Stimulated activated CD4-positive, alpha-beta T cell treated with anti-CD3 and anti-CD28 coated beads, Interleukin-2, amount 100 ng/mL, for 48 hours (primary cell): Measurements from ENCODE around the gene ATP7B.

Experiments used
- DNase-seq, 2 donors: peaks; one replicate each; pipeline ENCODE4 v3.0.0-alpha.2; 2020

ATP7B gene

DNA sequence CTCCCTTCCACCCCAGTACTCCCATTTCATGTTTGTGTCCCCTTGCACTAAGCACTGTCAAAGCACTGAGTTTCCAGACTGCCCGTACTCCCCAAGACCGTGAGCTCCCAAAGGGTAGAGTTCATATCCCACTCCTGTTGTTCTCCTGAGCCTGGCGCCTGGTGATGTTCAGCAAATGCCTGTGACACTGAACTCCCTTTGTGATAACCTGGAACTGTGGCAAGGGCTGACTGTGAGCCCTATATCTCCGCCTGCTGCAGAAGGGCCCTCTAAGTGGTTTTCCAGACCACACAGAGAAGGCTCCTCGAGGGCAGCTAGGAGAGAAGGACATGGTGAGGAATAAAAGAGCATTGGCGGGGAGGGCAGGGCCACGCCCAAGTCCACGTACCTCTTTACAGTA is 67.5 kb downstream of the ATP7B start:
- no peak for DNase-seq

DNA sequence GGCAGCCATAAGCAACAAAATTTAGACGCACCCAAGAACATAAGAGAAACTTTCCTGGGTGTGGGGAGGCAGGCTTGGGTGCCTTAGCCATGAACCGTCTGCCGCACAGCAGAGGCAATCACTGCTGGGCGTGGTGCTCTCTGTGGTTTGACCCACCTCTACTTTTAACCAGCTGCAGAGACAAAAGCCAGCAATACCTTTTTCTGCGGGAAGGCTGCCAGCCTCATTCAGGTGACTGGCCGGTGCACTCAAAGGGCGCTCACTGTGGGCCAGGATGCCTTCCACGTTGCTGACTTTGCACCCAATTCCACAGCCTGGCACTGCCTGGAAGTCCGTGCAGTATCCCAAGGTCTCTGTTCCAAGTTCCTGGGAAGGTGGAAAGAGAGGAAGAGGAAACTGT is 69.1 kb downstream of the ATP7B start:
- DNase-seq = no peak

DNA sequence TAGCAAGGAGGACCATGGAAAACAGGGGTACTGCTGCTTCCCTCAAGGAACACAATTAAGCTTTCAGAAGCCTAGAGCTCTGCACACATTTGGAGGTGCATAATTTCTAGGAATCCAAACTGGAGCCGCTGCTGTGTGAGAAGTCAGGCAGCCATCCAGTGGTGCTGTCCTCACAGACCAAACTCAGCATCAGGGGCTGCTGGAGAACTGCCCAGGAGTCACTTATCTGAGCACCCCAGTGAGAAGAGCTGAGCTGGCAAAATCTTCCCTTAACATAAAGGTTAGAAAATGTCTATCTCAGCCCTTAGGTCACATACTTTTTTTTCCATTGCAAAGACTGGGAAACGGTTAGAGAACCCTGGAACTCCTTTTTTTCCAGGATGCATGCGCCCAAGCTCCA is 72.8 kb downstream of the ATP7B start:
- DNase-seq = no peak

DNA sequence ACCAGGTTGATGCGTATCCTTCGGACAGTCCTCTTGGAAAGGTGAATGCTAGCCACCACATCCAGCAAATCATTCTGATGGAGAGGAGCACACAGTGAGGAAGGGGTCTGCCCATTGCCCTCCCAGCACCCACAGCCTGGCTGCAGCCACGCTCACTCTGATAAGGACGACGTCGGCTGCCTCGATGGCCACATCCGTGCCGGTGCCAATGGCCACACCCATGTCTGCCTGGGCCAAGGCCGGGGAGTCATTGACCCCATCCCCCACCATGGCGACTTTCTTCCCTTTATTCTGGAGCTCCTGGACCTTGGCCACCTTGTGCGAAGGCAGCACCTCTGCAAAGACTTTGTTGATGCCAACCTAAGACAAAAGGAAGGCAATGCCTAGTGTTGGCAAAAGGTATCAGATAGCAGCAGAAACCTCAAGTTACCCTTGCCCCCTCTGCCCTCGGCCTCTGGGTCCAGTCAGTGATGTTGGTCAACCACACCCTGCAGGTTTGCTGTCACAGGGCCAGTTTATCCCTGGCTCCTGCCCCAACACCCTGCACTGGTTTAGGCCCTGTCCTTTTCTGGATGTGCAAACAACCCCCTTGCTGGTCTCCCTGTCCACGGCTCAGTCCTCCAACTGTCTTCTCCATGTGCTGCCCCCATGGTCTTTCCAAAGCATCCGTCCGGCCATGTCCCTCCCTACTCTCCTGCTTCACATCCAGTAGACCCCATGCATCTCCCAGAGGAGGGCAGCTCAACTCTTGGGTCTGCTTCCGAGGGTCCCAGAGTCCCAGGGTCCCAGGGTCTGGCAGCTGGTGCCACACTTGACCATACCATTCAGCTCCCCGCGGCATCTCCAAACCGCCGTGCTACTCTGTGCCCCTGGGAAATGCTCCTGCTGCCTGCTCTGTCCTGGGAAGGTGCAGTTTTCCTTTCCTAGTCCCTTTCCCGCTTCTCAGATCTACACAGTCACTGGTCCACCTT is 73.6 kb downstream of the ATP7B start:
- DNase-seq = no peak

DNA sequence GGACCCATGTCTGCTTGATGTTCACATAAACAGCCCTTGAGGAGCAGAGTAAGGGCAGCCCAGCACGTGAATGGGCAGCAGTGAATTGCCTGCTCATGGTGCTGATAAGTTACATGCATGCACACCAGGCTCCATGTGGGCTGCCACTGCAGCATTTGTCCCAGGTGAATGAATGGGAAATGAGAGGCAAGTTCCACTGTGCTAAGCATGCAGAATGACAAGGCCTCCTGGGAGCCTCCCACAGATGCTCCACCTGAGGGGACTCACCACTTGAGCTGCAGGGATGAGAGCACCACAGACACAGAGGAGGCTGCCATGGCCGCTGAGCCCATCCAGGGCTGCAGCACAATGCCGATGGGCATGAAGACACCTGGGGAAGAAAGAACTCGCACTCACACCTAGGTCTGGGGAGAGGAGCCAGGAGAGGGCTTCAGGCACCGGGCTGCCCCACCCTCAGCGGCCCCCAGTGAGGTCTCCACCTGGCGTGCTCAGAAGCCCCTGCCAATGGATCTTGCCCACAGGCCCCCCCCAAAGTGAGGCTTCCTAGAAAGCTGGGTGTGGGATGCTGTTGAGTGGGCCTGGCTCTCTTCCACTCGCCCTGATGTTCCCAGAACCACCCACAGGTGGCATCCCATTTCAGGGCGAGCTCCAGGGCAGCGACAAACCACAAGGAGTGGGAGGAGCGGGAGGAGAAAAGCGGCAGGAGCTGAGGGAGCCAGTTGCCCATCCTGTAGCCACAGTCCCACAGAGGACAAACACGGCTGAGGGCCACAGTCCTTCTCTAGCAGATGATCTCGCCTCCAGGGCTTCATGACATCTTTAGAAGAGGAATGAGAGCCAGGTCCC is 75.7 kb downstream of the ATP7B start:
- DNase-seq = no peak

DNA sequence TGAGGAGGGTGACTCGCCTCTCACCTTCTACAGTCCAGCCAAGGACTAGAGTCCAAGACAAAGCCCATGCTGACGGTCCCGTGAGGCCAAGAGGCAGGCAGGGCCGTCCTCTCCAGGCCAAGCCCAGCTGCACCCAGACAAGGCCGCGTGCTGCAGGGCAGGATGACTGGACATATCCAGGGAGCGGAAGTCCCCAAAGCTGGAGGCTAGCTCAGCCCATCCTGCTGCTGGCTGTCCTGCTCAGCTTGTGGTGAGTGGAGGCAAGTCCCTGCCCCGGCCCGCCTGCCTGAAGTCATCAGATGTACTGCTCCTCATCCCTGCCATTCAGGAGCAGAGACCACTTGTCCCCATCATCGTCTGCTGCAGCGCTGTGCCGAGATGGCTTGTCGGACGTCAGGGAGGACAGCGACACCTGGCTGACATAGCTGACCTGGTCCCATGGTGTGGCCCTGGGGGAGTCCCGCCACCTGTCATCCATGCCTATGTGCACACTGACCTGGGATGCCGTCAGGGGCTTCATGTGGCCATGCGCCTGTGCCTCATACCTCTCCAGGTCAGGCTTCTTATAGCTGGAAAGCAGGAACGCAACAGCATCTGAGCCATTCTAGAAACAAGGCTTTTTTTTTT is 76.7 kb downstream of the ATP7B start:
- DNase-seq = no peak

DNA sequence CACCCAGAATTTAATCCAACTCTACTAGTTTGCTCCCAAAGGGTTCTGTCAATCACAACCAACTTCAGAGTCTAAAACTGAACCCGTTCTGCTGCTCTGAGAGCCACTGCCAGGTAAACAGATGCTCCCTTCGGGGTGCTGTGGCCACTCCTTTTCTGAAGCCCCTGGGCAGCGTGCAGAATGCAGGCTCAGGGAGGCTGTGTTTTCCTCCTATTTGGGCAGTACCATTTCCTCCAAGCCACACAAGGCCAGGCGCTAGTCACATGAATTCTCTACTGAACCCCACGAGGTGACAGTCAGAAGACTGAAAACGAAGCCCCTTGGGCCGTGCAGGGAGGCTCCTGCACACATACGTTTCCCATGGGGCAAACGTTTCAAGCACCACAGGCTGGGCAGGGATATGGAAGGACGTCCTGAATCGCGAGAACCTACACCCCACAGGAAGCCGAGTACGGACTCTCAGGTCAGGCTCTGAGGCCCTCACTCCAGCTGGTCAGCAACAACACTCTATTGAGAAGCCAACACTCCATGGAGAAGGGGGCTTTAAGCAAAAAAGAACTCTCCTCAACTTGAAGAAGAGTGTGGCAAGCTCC is 77.7 kb downstream of the ATP7B start:
- no peak for DNase-seq

DNA sequence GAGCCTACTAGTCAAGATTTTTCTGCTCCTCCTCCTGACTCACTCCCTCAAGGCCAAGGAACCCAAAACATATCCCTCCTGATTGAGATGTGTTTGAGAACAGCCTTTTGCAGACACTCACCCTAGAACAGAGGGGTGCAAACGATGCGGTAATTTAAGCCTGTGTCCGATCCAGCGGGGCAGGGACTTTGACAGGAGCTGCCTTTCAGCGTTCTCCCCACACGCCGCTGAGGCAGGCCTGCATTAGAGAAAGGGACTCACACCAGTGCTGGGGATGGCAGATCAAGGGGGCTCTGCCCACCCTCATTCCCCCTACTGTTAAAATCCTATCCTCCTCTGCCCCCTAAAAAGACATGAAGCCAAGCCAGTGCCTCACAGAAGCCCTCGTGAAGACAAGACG is 79.0 kb downstream of the ATP7B start:
- no peak for DNase-seq

DNA sequence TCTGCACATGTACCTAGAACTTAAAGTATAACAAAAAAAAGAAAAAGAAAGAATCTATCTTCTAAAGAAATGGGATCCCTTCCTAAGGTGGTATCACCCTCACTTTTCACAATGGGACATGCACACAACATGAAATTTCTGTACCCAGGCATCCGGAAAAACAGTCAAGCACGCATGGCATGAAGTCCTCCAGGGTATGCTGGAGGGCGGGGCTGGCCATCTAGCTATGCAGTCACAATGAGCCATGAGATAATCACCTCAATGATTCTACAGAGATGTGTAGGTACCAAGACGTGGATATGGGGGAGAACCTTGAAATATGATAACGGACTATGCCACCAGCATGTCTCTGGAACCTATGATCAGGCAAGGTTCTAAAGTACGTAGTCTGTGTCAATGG is 79.6 kb downstream of the ATP7B start:
- DNase-seq = no peak

DNA sequence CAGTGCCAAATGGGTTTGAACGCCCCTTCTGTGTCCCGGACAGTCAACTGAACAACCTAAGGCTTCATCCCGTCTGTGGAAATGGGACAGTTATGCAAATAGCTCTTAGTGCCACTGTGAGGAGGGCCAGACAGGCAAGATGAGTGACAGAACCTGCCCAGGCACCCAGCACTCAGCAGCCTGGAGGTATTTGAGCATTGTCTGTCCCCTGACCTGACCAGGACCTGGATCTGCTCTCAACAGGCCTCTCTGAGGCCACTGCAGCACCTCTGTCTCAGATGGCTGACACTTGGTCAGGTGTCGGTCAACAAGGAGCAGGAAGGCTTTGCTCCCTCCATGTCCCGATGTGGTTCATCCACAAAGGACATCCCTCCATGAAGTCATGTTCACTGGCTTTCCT is 81.6 kb downstream of the ATP7B start:
- DNase-seq = no peak

DNA sequence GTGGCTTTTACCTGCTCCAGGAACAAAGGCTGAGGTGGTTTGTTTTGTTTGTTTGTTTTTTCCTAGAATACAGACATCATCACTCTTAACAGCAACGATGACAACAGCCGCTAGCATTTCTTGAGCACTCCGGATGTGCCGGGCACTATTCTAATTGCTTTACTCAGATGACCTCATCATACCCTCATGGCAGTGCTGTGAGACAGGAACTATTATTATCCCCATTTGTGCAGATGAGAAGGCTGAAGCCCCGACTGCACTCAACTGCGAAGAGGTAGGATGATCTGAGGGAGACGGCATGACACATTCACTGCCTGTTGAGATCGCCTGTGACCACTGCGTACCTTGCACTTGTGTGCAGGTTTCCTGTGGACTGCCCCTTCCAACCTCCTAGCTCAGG is 83.0 kb downstream of the ATP7B start:
- DNase-seq = no peak

DNA sequence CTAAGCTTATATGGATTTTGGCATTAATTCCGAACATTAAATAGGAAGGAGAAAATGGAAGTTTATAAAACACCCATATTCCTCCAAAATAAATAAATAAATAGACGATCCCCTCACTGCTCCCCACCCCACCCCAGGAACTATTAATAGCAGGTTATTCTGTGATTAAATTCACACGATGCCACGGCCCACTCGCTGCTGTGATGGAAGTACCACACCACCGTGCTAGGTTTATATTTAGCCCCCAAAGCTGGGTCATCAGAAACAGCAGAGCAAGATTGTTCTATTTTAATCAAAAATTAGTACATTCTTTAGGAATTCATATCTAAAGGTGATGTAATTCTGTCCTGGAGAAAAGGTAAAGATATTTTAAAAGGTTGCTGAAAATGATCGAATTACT is 84.1 kb downstream of the ATP7B start:
- no peak for DNase-seq

DNA sequence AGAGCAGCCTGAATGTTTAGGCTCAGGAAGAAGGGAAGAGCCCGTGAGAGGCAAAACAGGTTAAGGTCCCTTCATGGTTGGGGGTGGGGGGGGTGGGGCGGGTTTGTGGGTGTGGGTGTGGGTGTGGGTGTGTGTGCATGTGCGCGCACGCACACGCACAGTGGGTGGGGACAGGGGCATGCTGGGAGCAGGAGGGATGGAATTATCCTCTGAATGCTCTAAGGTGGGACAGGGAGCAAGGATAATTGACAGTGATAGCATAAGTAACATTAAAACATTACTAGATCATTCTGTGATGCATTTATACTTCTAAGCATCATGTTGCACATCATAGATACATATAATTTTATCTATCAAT is 84.7 kb downstream of the ATP7B start:
- no peak for DNase-seq

DNA sequence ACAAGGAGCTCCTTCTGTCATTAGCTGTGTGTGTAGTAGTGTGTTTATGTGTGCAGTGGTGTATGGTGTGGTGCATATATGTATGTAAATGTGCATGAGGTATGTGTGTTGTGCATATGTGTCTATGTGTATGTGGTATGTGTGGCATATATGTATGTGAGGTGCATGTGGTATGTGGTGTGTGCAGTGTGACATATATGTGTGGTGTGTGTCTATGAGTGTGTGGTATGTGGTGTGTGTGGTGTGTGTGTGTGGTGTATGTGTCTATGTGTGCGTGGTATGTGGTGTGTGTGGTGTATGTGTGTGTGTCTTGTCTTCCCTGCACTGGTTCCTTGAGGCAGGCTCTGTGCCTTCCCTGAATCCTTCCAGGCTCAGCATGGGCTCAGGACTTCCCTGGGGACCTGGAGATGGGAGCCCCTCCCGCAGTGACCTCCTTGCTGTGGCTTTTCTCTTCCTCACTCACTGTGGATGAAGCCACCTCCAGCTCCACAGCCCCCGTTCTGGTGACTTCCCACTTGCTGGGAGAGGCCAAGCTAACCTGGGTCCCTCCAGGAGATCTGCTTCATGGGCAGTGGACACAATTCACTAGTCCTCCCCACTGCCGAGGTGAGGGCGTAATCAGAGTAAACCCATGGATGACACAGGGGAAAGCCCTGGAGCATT is 85.3 kb downstream of the ATP7B start:
- no peak for DNase-seq

DNA sequence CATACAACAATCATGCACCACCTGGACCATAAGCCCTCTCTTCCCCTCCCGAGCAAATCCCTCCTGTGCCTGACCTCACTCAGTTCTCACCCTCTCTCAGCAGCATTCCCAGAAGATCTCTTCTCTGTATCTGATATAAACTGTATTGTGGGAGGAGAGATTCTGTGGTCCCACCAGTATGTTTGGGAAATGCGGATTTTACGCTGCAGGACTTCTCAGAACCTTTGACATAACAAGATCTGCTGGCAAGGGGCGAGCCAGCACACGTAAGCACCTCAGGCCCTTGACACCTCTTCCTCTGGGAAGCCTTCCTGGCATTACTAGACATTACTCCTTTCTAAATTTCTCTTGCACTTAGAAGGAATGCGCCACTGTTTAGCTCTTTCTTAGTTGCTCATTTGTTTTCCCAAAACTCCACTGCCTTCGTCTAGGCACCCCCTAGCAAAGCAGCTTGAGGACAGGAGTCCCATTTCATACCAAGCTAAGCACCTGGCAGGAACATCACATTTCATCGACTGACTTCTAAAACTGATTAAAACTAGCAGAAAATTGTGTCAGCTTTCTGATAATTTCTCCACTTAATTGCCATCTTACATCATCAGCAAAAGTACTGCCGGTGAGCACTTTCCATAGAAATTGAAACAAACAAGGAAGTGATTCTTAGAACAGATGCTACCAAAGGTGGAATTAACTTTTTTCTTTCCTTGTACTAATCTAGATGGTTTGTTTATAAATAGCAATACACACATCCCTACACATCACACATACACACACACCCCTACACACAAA is 86.3 kb downstream of the ATP7B start:
- DNase-seq = no peak

DNA sequence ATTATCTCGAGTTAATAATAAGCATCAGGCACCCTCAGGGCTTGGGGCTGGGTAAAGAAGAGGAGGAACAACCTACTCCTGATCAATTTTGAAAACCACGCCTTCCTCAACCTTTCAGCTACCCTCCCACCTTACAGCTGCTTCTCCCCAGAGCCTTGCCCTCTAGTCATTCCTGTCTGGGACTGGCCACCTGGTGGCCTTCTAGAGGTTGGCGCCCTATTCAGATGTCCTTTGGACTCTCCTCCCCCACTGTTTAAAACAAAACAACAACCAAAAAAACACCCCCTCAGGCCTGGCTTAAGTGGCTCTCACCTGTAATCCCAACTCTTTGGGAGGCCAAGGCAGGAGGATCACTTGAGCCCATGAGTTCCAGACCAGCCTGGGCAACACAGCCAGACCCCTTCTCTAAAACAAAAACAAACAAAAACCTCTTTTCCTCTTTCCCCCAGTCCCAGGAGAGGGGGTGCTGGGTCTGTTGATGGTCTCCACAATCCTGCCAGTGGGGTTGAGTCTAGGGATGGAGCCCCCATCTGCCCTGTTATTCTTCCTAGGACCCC is 87.2 kb downstream of the ATP7B start:
- no peak for DNase-seq

DNA sequence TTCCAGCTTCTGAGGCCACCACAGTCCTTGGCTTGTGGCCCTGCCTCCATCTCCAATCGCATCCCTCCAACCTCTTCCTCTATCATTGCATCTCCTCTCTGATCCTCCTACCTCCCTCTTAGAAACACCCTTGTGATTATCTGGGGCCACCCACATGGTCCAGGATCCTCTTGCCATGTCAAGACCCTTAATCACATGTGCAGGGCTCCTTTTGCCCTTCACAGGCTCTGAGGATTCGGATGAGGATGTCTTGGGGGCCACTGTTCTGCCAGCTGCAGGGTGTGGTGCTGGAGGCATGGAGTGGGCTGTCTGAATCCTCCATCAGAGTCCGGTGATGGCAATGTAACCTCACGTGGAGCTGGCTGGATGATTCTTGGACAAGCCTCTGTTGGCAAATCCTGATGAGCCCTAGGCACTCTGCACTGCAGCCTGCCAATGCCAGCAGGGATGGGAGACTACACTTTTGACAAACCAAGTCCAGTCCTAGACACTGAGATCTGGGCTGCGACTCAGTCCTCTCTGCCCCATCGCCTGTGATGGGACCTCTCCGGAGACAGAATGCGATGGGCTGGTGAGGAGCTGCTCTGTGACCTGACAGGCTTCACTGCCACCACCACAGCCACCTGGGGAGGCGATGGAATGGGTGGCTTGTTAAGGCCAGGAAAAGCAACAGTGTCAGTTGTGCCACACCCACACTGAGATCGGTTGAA is 88.3 kb downstream of the ATP7B start:
- no peak for DNase-seq

DNA sequence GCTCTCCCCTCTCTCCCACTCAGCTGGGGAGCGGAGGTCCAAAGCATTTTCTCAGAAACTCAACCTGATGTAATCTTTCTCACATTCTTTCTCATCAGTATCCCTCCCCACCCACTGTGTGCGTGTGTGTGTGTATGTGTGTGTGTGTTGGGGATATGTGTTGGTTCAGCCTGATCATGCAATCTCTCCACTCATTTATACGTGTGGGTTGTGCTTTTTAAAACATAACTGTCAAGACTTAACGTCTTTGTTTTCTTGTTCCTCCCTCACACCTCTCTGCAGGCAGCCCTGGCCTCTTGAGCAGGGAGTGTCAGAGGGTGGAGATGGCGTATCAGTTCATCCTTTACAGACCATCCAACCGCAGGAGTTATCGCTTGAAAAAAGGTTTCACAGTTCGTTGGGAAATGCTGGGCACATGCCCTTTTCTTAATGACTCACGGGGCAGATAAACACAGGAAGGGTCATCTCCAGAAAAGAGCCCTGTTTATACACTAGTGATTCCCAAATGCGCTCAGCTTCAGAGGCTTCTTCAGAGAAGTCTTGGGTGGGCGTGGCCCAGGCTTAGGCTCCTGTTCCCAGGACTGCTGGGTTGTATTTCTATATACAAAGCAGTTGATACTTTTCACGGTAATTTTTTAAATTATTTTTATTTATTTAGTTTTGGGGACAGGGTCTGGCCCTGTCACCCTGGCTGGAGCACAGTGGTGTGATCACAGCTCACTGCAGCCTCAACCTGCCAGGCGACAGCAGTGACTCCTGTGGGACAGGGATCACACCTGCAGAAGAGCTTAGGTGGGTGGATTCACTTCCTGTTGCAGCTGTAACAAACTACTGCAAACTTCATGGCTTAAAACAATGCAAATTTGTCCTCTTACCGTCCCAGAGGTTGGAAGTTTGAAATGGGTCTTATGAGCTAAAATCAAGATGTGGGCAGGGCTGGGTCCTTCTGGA is 89.2 kb downstream of the ATP7B start:
- DNase-seq = no peak

DNA sequence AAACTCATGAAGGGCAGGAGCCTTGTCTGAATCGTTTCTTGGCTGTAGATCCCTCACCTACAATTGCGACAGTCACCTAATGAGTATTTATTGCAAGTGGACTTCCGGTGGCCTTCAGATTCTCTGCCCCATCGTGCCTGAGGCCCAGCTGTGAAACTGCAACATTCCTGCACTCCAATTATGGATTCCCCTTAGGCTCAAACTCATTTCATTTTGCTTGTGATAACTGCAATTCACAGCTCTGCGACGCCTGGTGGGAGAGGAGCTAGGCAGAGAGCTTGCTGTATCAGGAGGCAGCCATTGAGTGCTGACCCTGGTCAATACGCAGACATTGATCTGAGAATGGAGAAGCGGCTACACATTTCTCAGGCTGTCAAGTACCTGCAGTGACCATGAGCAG is 90.5 kb downstream of the ATP7B start:
- no peak for DNase-seq

DNA sequence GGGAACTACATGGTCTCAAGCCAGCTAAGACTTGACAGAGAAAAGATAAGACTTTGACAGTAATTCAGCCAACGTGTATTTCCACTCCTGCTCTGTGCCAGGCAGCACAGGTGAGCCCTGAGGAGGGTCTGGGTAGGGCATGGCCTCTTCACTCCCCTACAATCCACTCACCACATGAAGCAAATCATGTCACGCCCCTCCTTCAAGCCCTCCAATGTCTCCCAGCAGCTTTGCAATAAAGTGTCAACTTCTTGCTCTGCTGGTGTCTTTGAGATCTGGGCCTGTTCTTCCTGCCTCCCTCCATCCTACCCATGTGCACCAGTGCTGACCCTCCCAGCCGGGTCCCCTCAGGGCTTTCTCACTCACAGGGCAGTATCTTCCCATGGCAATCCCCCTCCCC is 91.0 kb downstream of the ATP7B start:
- DNase-seq = no peak
